Measurements from ENCODE around the gene SPHK1.
"Not testable (repeated sequence)": the region's sequence is repeated elsewhere in the genome, so short reads cannot be mapped to it uniquely, and the experiment has no call there.

Gene SPHK1

GRCh38 chr17:76384222-76384986 lies at the start of gene SPHK1:
TSS of gene SPHK1 (plus strand) at chr17:76384609. CDS start at chr17:76385645, 1,036 bp downstream.
- DNase-seq (ENCODE audit: low read depth in 2 of 2), result peak; percentile 23 to 29

- no peak for DNase-seq (ENCODE audit: low read depth in 2 of 2)
These were observed 48.6 kb upstream of the SPHK1 start for GRCh38 chr17:76335716-76336381.

DNA sequence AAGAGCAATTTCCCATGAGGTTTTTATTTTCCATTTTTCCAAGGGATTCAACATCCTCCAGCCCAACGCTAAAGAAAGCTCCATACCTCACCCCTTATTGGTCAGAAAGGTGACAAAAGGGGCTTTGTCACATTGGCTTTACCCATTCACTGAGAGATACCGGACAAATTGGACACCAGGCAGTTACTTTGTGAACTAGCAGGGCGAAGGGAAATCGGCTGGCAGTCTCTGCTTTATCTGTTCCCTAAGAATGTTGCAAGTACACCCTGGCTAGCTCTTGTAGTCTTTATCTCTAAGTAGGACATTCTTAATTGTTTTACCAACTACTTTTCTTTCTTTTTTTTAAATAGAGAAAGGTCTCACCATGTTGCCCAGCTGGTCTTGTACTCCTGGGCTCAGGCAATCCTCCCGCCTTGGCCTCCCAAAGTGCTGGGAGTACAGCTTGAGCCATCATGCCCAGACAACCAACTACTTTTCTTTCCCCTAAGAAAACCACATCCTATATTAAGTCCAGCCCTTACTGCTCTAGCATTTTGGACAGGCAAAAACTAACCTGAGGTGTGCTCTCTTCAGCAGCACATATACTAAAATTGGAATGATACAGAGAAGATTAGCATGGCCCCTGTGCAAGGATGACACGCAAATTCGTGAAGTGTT lies 47.5 kb upstream of the SPHK1 start:
- no peak for DNase-seq (ENCODE audit: low read depth in 2 of 2)

DNA sequence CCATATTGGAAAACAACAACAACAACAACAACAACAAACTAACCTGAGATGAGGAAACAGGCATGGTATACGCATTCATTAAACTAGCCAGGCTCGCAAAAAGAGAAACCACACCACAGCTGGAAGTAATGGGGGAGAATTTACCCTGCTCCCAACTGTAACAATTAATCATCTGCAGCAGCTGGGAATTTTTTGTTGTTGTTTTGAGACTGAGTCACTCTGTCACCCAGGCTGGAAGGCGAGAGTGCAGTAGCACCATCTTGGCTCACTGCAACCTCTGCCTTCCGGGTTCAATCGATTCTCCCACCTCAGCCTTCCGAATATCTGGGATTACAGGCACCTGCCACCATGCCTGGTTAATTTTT lies 47.0 kb upstream of the SPHK1 start:
- no peak for DNase-seq (ENCODE audit: low read depth in 2 of 2)

GRCh38 chr17:76341301-76341700 lies 43.1 kb upstream of the SPHK1 start:
- no peak for DNase-seq (ENCODE audit: low read depth in 2 of 2)

DNA sequence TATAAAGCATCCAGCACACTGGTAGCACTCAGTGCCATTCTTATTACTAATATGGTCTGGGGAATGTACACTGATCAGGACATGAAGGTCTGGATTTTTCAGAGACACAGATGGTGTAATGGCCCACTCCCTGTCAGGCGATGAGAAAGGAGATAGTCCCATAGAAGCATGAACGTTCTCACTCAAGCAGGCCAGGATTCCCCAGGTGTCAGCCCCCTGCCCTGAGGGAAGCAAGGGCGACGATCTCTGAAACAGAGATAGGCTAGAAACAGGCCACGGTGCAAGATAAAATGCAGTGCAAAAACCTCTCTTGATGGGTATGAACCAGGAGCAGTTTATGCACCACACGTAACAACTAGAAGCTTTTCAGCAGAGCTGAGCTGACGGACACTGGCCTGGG lies 41.3 kb upstream of the SPHK1 start:
- DNase-seq (ENCODE audit: low read depth in 2 of 2), result no peak

- no peak for DNase-seq (ENCODE audit: low read depth in 2 of 2)
These were observed 38.9 kb upstream of the SPHK1 start for GRCh38 chr17:76345377-76345974.

DNA sequence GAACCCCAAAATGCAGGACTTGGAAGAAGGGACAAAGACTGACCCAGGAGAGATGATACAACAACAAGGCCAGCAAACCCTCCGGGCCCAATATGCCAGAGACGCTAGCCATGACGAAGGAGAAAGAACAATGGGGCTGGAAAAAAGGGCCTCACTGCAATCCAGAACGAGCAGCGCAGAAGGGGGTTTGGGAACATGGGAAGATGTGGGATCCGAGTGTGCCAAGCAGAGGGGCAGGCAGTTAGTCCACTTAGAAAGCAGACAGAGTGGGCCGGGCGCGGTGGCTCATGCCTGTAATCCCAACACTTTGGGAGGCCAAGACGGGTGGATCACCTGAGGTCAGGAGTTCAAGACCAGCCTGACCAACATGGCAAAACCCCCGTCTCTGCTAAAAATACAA lies 37.5 kb upstream of the SPHK1 start:
- not testable (repeated sequence) for DNase-seq (ENCODE audit: low read depth in 2 of 2)

DNA sequence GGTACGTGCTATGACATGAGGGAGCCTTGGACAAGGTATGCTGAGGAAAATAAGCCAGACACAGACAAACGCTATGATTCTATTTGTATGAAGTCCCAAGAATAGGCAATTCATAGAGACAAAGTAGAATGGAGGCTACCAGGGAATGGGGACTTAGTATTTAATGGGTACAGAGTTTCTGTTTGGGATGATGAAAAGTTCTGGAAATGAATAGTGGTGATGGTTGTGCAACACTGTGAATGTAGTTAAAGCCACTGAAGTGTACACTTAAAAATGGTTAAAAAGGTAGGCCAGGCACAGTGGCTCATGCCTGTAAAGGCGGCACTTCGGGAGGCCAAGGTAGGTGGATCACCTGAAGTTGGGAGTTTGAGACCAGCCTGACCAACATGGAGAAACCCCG lies 33.9 kb upstream of the SPHK1 start:
- no peak for DNase-seq (ENCODE audit: low read depth in 2 of 2)

DNA sequence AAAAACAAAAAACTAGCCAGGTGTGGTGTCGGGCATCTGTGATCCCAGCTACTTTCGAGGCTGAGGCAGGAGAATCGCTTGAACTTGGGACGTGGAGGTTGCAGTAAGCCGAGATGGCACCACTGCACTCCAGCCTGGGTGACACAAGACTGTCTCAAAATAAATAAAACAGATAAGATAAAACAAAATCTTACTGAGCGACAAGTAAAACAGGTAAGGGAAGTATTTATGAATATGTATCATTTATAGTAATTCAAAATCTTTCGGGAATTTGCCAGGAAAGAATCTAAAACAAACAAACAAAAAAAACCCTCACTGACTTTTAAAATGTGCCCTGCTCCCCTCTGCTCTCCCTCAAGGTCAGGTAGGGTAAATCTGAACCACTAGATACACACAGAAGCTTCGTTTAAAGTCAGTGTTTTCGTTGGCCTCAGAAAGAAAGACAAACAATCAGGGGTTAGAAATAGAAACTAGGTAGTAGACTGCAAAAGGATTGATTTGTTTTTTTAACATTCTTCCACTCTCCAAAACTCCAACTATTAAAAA lies 32.8 kb upstream of the SPHK1 start:
- DNase-seq (ENCODE audit: low read depth in 2 of 2), result no peak

DNA sequence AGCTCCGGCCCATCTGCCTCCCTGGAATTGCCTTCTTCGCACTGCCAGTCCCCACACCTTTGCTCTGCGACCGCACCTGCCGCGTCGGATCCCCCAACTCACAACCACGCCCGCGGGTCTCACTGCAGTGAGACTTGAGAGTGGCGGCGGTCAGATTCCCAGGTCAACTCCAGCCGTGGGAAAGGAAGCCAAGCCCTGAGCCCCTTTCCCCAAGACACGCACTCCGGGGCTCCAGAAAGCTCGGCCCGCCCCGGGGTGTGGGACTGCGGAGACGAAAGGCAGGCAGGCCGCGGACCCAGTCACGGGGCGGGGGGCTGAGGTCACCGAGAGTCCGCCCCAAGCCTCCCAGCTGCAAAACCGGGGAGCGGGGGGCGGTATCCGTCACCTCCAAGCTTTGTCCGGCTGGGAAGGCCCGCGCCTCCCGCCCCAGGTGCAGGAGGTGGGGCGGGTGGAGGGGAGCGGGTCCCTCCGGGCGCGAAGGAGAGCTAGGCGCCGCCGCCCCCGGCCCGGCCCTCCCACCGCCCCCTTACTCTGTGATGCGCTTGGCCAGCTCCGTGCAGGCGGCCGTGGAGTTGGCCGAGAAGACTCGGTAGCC lies 31.3 kb upstream of the SPHK1 start:
- DNase-seq (ENCODE audit: low read depth in 2 of 2), result no peak

- peak; percentile 54 to 59 for DNase-seq (ENCODE audit: low read depth in 2 of 2)
These were observed 30.7 kb upstream of the SPHK1 start, which contains the start of gene PRPSAP1 for GRCh38 chr17:76353599-76354316. TSS of gene PRPSAP1 (minus strand) at chr17:76353916. CDS start at chr17:76353703, 213 bp downstream.

DNA sequence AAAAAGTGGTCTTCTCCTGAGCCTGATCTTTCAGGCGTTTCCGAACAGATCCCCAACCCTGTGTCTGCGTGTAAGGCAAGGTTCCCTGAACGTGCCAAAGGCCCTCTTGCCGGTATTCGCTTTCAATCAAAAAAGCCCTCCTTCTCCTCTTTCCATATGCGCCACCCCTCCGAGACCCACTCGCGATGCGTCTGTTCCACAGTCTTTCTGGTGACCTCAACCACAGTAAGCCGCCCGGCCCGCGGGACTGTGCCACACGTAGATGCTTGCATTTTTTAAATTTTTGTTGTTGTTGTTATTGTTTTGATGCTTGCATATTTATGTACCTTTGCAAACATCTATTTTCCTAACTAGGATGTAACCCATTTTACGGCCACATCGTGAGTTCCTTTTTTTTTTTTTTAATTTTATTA lies 30.1 kb upstream of the SPHK1 start:
- no peak for DNase-seq (ENCODE audit: low read depth in 2 of 2)

GRCh38 chr17:76354747-76355310 lies 29.6 kb upstream of the SPHK1 start:
- DNase-seq (ENCODE audit: low read depth in 2 of 2), result no peak

DNA sequence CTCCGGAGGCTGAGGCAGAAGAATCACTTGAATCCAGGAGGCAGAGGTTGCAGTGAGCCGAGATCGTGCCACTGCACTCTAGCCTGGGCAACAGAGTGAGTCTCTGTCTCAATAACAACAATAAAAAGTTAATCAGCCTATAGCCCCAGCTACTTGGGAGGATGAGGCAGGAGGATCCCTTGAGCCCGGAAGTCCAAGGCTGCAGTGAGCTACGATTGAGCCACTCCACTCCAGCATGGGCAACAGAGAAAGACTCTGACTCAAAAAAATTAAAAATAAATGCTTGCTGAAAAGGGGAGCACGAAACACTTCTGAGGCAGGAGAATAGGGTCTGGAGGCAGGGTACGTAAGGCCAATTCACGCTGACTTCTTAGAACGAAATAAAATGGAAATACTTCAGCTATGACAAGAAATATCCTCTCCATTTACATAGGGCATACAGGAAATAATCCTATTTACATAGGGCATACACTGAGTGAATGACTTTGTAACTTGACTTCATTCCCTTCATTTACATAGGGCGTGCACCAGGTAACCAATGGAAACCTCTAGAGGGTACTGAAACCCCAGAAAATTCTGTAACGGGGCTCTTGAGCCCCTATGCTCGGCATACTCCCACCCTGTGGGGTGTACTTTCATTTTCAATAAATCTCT lies 27.5 kb upstream of the SPHK1 start:
- DNase-seq (ENCODE audit: low read depth in 2 of 2), result no peak

DNA sequence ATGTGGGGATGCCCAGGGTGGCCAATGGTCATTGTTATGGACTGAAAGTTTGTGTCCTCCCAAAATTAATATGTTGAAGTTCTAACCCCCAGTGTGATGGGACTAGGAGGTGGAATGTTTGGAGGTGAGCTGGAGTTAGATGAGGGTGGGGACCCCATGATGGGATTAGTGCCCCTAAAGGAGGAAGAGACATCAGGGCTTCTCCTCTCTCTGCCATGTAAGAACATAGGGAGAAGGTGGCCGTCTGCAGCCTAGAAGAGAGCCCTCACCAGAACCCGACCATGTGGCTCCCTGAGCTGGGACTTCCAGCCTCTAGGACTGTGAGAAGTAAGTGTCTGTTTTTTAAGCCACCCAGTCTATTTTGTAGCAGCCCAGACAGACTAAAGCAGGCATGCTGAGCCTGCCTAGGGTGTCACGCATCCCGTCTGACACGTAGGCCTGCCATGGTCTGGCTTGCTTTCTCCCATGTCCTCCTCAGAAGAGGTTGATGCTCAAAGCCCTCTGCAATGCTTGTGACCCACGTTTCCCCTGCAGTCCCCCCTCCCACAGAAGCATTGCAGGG lies 26.7 kb upstream of the SPHK1 start:
- no peak for DNase-seq (ENCODE audit: low read depth in 2 of 2)

GRCh38 chr17:76359375-76359774 lies 25.0 kb upstream of the SPHK1 start:
- DNase-seq (ENCODE audit: low read depth in 2 of 2), result no peak

DNA sequence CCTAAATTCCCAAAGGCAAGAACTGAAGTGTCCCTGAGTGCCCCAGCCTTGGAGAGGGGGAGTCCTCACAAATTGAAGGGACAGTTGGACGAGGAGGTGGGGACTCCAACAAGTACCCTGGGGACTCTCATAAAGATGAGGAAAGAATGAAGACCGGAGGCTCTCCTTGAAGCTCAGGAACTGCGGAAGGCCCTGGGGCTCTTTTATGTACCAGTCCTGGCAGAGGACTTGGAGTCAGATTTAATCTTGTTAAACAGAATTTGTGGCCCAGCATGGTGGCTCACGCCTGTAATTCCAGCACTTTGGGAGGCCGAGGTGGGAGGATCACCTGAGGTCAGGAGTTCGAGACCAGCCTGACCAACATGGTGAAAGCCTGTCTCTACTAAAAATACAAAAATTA lies 24.6 kb upstream of the SPHK1 start:
- not testable (repeated sequence) for DNase-seq (ENCODE audit: low read depth in 2 of 2)

DNA sequence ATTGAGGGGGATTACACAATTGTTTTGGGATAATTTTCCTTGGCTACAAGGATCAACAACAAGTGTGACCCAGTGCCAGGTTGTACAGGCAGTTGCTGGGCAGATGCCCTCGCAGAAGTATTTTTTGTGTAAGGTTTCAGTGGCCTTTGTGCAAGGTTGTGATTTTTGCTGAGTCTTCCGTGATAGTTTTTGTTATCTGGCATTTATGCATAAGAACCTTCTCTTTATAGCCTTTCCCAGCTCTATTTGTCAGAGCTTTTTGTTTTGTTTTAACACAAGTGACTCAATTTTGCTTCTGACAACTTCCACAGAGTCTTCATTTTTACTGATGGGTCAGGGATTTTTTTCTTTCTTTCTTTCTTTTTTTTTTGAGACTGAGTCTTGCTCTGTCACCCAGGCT lies 23.9 kb upstream of the SPHK1 start:
- no peak for DNase-seq (ENCODE audit: low read depth in 2 of 2)

All from stimulated activated CD8-positive, alpha-beta memory T cell treated with anti-CD3 and anti-CD28 coated beads, Interleukin-2, amount 100 ng/mL, for 1 hour (primary cell).